Measurements from ENCODE around the gene DCUN1D5. TPM values are rescaled to one million over a fixed set of nuclear protein-coding genes. Genes with fewer than 3 reads are reported as not detected.

Gene DCUN1D5
- total RNA-seq (10 to 100 TPM; 17.6 to 89.7 (median 27.5) TPM), polyA plus RNA-seq (10 to 100 TPM in 2 of 3 donors, 1 to 10 TPM in 1; 9.2 to 33.6 (median 11.7) TPM)
- long read RNA-seq, donor 1, transcript DCUN1D5-201 (8 exons, 1,337 nt) = major isoform, 16 of 22 reads
- long read RNA-seq, donor 1, partial matches to known transcripts = 5 of 22 reads
- long read RNA-seq, donor 1, other reads (novel, unspliced or antisense) = 0 of 22 reads
- long read RNA-seq, donor 2, transcript DCUN1D5-201 (8 exons, 1,337 nt) = major isoform, 8 of 11 reads
- long read RNA-seq, donor 2, partial matches to known transcripts = 0 of 11 reads
- long read RNA-seq, donor 2, other reads (novel, unspliced or antisense) = 0 of 11 reads
- long read RNA-seq, donor 3, transcript DCUN1D5-201 (8 exons, 1,337 nt) = major isoform, 10 of 10 reads
- long read RNA-seq, donor 3, partial matches to known transcripts = 0 of 10 reads
- long read RNA-seq, donor 3, other reads (novel, unspliced or antisense) = 0 of 10 reads
- long read RNA-seq, donor 4, transcript DCUN1D5-201 (8 exons, 1,337 nt) = major isoform, 19 of 28 reads
- long read RNA-seq, donor 4, partial matches to known transcripts = 3 of 28 reads
- long read RNA-seq, donor 4, other reads (novel, unspliced or antisense) = 5 of 28 reads
- long read RNA-seq, donor 5, transcript DCUN1D5-201 (8 exons, 1,337 nt) = major isoform, 25 of 44 reads
- long read RNA-seq, donor 5, partial matches to known transcripts = 1 of 44 reads
- long read RNA-seq, donor 5, other reads (novel, unspliced or antisense) = 15 of 44 reads
- long read RNA-seq, donor 6, transcript DCUN1D5-201 (8 exons, 1,337 nt) = major isoform, 7 of 10 reads
- long read RNA-seq, donor 6, partial matches to known transcripts = 3 of 10 reads
- long read RNA-seq, donor 6, other reads (novel, unspliced or antisense) = 0 of 10 reads
- long read RNA-seq, donor 7, transcript DCUN1D5-201 (8 exons, 1,337 nt) = major isoform, 7 of 7 reads
- long read RNA-seq, donor 7, partial matches to known transcripts = 0 of 7 reads
- long read RNA-seq, donor 7, other reads (novel, unspliced or antisense) = 0 of 7 reads
- long read RNA-seq, donor 8, transcript DCUN1D5-201 (8 exons, 1,337 nt) = major isoform, 37 of 37 reads
- long read RNA-seq, donor 8, partial matches to known transcripts = 0 of 37 reads
- long read RNA-seq, donor 8, other reads (novel, unspliced or antisense) = 0 of 37 reads
- long read RNA-seq, donor 9, transcript DCUN1D5-201 (8 exons, 1,337 nt) = major isoform, 6 of 15 reads
- long read RNA-seq, donor 9, partial matches to known transcripts = 7 of 15 reads
- long read RNA-seq, donor 9, other reads (novel, unspliced or antisense) = 0 of 15 reads
- long read RNA-seq, donor 10, transcript DCUN1D5-201 (8 exons, 1,337 nt) = major isoform, 6 of 6 reads
- long read RNA-seq, donor 10, partial matches to known transcripts = 0 of 6 reads
- long read RNA-seq, donor 10, other reads (novel, unspliced or antisense) = 0 of 6 reads

GRCh38 chr11:103091801-103092524 lies at the start of gene DCUN1D5:
Gene DCUN1D5, minus strand, starts transcription at chr11:103092160. Its CDS starts 288 bp downstream, at chr11:103091872.
- peak; percentile 97 to 99 (median 98) for DNase-seq
- H3K27me3 ChIP-seq = peaks cover 6% of the 10 kb centered on the region
- no peaks in the 10 kb centered on the region for H3K36me3 ChIP-seq (replicated peaks in 1 of 2)
- TF ChIP-seq POLR2A (IDR thresholded peaks at IDR 0.05) (peak; percentile 56 to 90), CTCF (IDR thresholded peaks at IDR 0.05) (no peak)
- peak within 1 kb of the TSS; percentile 85 to 100 (median 98) for H3K4me3 ChIP-seq
- peaks cover 11 to 38% of the 10 kb centered on the region in 2 donors for H3K4me1 ChIP-seq (replicated peaks in 1 of 2)
- peak within 1 kb of the TSS; percentile 21 to 91 (median 85) for H3K27ac ChIP-seq
- WGBS, 4 donors = 0% methylated on average over 11 to 54 of the region's 54 CpGs
- H3K9me3 ChIP-seq (replicated peaks in 1 of 3) = no peaks in the 10 kb centered on the region
- intact Hi-C loops (cut with DNase I) = no loop called here

GRCh38 chr11:103125462-103125861 lies 33.5 kb upstream of the DCUN1D5 start:
- intact Hi-C loops (cut with DNase I) = no loop called here
- no peaks in the 10 kb centered on the region for H3K36me3 ChIP-seq (replicated peaks in 1 of 2)
- DNase-seq = no peak
- H3K4me3 ChIP-seq = no peak overlapping the region
- no peaks in the 10 kb centered on the region for H3K9me3 ChIP-seq (replicated peaks in 1 of 3)
- no peak for TF ChIP-seq POLR2A (IDR thresholded peaks at IDR 0.05)
- no peak overlapping the region for H3K27ac ChIP-seq
- no peaks in the 10 kb centered on the region for H3K4me1 ChIP-seq (replicated peaks in 1 of 2)
- H3K27me3 ChIP-seq = no peaks in the 10 kb centered on the region

GRCh38 chr11:103114836-103115235 lies 22.9 kb upstream of the DCUN1D5 start:
- DNase-seq = no peak
- Histone ChIP-seq H3K9me3 (replicated peaks in 1 of 3) (no peaks in the 10 kb centered on the region), H3K27ac (no peak overlapping the region), H3K4me1 (replicated peaks in 1 of 2) (peaks cover 4 to 8% of the 10 kb centered on the region in 2 donors), H3K4me3 (no peak overlapping the region), H3K27me3 (no peaks in the 10 kb centered on the region), H3K36me3 (replicated peaks in 1 of 2) (no peaks in the 10 kb centered on the region)
- 89 to 95% (median 93%) methylated on average over 4 of the region's 4 CpGs for WGBS, 4 donors
- no peak for TF ChIP-seq CTCF (IDR thresholded peaks at IDR 0.05)
- TF ChIP-seq POLR2A (IDR thresholded peaks at IDR 0.05) = no peak
- intact Hi-C loops (cut with DNase I) = no loop called here

DNA sequence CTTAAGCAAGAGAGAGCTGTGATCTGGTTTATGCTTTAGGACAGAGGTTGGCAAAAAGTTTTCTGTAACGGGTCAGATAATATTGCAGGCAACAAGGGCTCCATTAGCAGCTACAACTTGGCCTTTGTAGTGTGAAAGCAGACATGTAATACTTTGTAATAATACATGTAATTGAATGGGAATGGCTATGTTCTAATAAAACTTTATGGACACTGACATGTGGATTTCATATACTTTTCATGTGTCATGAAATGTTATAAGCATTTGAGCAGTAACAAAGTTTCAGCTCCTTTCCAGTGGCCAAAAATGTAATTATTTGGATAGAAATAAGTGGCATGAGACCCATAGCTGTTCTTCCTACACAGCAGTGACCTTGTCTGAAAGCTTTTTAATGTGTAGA lies 20.4 kb upstream of the DCUN1D5 start:
- no peaks in the 10 kb centered on the region for H3K27me3 ChIP-seq
- H3K4me1 ChIP-seq (replicated peaks in 1 of 2) = peaks cover 4 to 12% of the 10 kb centered on the region in 2 donors
- no peak for TF ChIP-seq CTCF (IDR thresholded peaks at IDR 0.05)
- no peak for TF ChIP-seq POLR2A (IDR thresholded peaks at IDR 0.05)
- H3K36me3 ChIP-seq (replicated peaks in 1 of 2) = no peaks in the 10 kb centered on the region
- H3K4me3 ChIP-seq = no peak overlapping the region
- intact Hi-C loops (cut with DNase I) = no loop called here
- no peaks in the 10 kb centered on the region for H3K9me3 ChIP-seq (replicated peaks in 1 of 3)
- DNase-seq = no peak
- no peak overlapping the region for H3K27ac ChIP-seq
- 85 to 100% (median 94%) methylated on average over 1 of the region's 1 CpG for WGBS, 4 donors

Data from adrenal gland (tissue), 19 donors.